GM12891 (cell line): ENCODE data around the gene HTT.

Source experiments
- POLR2AphosphoS5 ChIP-seq: IDR thresholded peaks from 2 replicates; pipeline ENCODE4 v1.6.1; 2011; ENCODE audit warnings: low read depth, low read length, control low read depth
- TAF1 ChIP-seq: IDR thresholded peaks from 2 replicates; pipeline ENCODE4 v1.6.1; 2011; ENCODE audit warnings: low read depth, low read length, control low read depth

GRCh38 chr4:3223346-3223745, 148.9 kb downstream of the HTT start:
- TF ChIP-seq TAF1 = no peak
- TF ChIP-seq POLR2AphosphoS5 = no peak
